Measurements from ENCODE around the gene OSBP. TPM values are rescaled to one million over a fixed set of nuclear protein-coding genes. Genes with fewer than 3 reads are reported as not detected.
A peak's percentile ranks its signal among the peaks of the same experiment; 100 is the strongest.
"Not testable (repeated sequence)": the region's sequence is repeated elsewhere in the genome, so short reads cannot be mapped to it uniquely, and the experiment has no call there.

Gene OSBP
- 21.4 and 21.7 TPM in 2 replicates for total RNA-seq (2014; rRNA removed; shearing (Covaris generic))
- 13.7 and 17.1 TPM in 2 replicates for polyA plus RNA-seq (2014; cell fraction: nucleus; rRNA removed)

- DNase-seq (ENCODE audit: extremely low read depth, low read depth), result peak; percentile 99
These were observed at the start of gene OSBP for GRCh38 chr11:59615637-59616395. OSBP (minus strand) TSS chr11:59615774; CDS start chr11:59615664, 110 bp downstream.

GRCh38 chr11:59660621-59661020, 45.0 kb upstream of the OSBP start:
- no peak for DNase-seq (ENCODE audit: extremely low read depth, low read depth)

GRCh38 chr11:59659981-59660380, 44.4 kb upstream of the OSBP start:
- DNase-seq (ENCODE audit: extremely low read depth, low read depth), result no peak

- DNase-seq (ENCODE audit: extremely low read depth, low read depth), result no peak
These were observed 42.5 kb upstream of the OSBP start for GRCh38 chr11:59658036-59658435.

GRCh38 chr11:59654893-59655292, 39.3 kb upstream of the OSBP start:
- no peak for DNase-seq (ENCODE audit: extremely low read depth, low read depth)

- no peak for DNase-seq (ENCODE audit: extremely low read depth, low read depth)
These were observed 31.8 kb upstream of the OSBP start for GRCh38 chr11:59647245-59647980.

- DNase-seq (ENCODE audit: extremely low read depth, low read depth), result no peak
These were observed 29.0 kb upstream of the OSBP start for GRCh38 chr11:59644528-59644927.

- no peak for DNase-seq (ENCODE audit: extremely low read depth, low read depth)
These were observed 27.8 kb upstream of the OSBP start for GRCh38 chr11:59643390-59643789.

GRCh38 chr11:59641156-59641555, 25.6 kb upstream of the OSBP start:
- no peak for DNase-seq (ENCODE audit: extremely low read depth, low read depth)

GRCh38 chr11:59630493-59630892, 14.9 kb upstream of the OSBP start:
- no peak for DNase-seq (ENCODE audit: extremely low read depth, low read depth)

- no peak for DNase-seq (ENCODE audit: extremely low read depth, low read depth)
These were observed 14.4 kb upstream of the OSBP start for GRCh38 chr11:59629996-59630395.

- not testable (repeated sequence) for DNase-seq (ENCODE audit: extremely low read depth, low read depth)
These were observed 11.4 kb upstream of the OSBP start for GRCh38 chr11:59626969-59627368.

- DNase-seq (ENCODE audit: extremely low read depth, low read depth), result no peak
These were observed 10.1 kb upstream of the OSBP start for GRCh38 chr11:59625703-59626102.

- DNase-seq (ENCODE audit: extremely low read depth, low read depth), result no peak
These were observed 2.3 kb upstream of the OSBP start for GRCh38 chr11:59617876-59618275.

GRCh38 chr11:59616396-59616982, 915 bp upstream of the OSBP start:
- no peak for DNase-seq (ENCODE audit: extremely low read depth, low read depth)

GRCh38 chr11:59615120-59615636, 396 bp downstream of the OSBP start:
- DNase-seq (ENCODE audit: extremely low read depth, low read depth), result no peak

- no peak for DNase-seq (ENCODE audit: extremely low read depth, low read depth)
These were observed 1.1 kb downstream of the OSBP start for GRCh38 chr11:59614277-59615119.

- no peak for DNase-seq (ENCODE audit: extremely low read depth, low read depth)
These were observed 3.7 kb downstream of the OSBP start for GRCh38 chr11:59611570-59612565.

- DNase-seq (ENCODE audit: extremely low read depth, low read depth), result no peak
These were observed 5.3 kb downstream of the OSBP start for GRCh38 chr11:59610289-59610688.

Measured in NCI-H460 (cell line).